Subcutaneous abdominal adipose tissue (tissue), 5 donors: ENCODE data around the gene CAMKK2.

Experiments used
- H3K27ac ChIP-seq: one replicate; pipeline ENCODE4 v1.7.0; 2013; ENCODE audit warnings: low read depth, mild to moderate bottlenecking, inconsistent platforms, low read length, moderate library complexity
- H3K27me3 ChIP-seq, 5 donors: one replicate each; pipeline ENCODE4 v1.7.0; 2013; ENCODE audit warnings: low read length in 5 of 5, inconsistent platforms in 1 of 5; ENCODE audit not compliant: control insufficient read depth in 5 of 5, insufficient read depth in 4 of 5
- H3K36me3 ChIP-seq, 5 donors: one replicate each; pipeline ENCODE4 v1.7.0; 2013; ENCODE audit warnings: low read length in 5 of 5; ENCODE audit not compliant: control insufficient read depth in 5 of 5, insufficient read depth in 5 of 5
- H3K4me1 ChIP-seq, 5 donors: one replicate each; pipeline ENCODE4 v1.7.0; 2013; ENCODE audit warnings: low read length in 5 of 5, mild to moderate bottlenecking in 3 of 5, moderate library complexity in 1 of 5; ENCODE audit not compliant: control insufficient read depth in 5 of 5, insufficient read depth in 5 of 5
- H3K4me3 ChIP-seq, 5 donors: one replicate each; pipeline ENCODE4 v1.7.0; 2013; ENCODE audit warnings: low read length in 5 of 5, low read depth in 1 of 5
- H3K9ac ChIP-seq, 5 donors: one replicate each; pipeline ENCODE4 v1.7.0; 2013; ENCODE audit warnings: low read length in 5 of 5, mild to moderate bottlenecking in 4 of 5, moderate library complexity in 3 of 5
- H3K9me3 ChIP-seq, 5 donors: one replicate each; pipeline ENCODE4 v1.7.0; 2013; ENCODE audit warnings: low read length in 5 of 5; ENCODE audit not compliant: control insufficient read depth in 5 of 5
- donor health status: healthy.
- donor health status: healthy.
- donor health status: healthy.
- donor health status: healthy.
- donor health status: healthy.

Gene CAMKK2

DNA sequence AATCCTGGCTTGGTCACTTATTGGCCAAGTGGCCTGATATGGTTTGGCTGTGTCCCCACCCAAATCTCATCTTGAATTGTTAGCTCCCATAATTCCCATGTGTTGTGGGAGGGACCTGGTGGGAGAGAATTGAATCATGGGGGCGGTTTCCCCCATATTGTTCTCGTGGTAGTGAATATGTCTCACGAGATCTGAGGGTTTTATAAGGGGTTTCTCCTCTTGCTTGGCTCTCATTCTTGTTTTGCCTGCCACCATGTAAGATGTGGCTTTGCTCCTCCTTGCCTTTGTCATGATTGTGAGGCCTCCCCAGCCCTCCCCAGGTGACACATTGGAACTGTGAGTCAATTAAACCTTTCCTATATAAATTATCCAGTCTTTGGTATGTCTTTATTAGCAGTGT lies 105.4 kb downstream of the CAMKK2 start:
- no peaks in the 10 kb centered on the region for H3K27me3 ChIP-seq
- H3K27ac ChIP-seq, result no peak overlapping the region
- peaks cover 0 to 2% (median 0%) of the 10 kb centered on the region in 5 donors for H3K9me3 ChIP-seq
- H3K4me3 ChIP-seq, result no peak overlapping the region
- H3K4me1 ChIP-seq, result peaks cover 0 to 18% (median 4%) of the 10 kb centered on the region in 5 donors
- H3K36me3 ChIP-seq, result no peaks in the 10 kb centered on the region
- H3K9ac ChIP-seq, result no peak overlapping the region

DNA sequence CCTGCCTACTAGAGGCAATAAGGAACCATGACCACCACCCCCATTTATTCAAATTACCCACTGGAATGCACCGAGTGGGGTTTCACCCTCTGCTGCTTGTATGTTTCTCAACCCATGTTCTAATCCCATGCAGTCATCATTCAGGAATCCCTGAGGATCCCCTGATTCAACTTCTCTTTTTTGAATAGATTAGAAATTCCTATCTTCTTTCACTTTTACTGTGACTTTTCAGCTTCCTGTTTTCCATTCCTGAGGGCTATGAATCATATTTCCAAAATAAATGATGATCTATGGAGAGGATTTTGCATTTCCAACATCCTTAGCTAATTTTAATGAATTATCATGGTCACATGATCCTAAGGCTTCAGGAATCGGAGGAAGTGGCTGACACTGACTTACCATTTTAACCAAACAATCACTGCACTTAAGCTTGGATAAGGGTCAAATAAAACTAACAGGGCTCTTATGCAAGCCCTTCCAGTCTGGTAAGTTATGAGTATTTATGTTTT lies 105.9 kb downstream of the CAMKK2 start:
- Histone ChIP-seq H3K27ac (no peak overlapping the region), H3K4me1 (peaks cover 0 to 18% (median 4%) of the 10 kb centered on the region in 5 donors), H3K27me3 (no peaks in the 10 kb centered on the region), H3K36me3 (no peaks in the 10 kb centered on the region), H3K9ac (peak overlapping the region in 1 of 5 donors; percentile 14), H3K4me3 (no peak overlapping the region), H3K9me3 (peaks cover 0 to 5% (median 0%) of the 10 kb centered on the region in 5 donors)

DNA sequence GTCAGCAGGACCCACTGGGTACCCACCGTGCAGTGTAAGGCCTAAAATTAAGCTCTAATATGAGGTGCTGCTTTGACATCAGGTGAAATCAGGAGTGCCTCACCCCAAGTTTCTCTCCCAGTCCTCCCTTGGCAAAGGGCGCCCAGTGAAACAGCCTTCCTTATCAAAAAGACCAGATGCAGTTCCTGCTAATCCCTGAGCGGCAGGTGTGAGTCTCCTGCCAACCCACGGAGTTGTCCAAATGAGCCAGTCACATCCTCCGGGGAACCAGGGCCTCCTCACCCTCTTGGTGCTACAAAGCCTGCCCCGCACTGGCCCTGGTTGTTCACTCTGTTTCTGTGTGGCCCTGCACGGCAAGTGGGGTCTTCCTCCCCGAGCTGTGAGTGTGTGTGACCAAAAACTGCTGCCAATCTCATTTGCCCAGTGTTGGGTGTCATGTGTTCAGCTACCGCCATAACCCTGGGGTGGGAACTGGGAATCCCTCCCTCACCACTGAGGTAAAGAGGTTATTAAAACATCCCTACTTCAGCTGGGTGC lies 106.8 kb downstream of the CAMKK2 start:
- no peak overlapping the region for H3K4me3 ChIP-seq
- H3K27me3 ChIP-seq, result no peaks in the 10 kb centered on the region
- peaks cover 0 to 5% (median 0%) of the 10 kb centered on the region in 5 donors for H3K9me3 ChIP-seq
- no peak overlapping the region for H3K9ac ChIP-seq
- H3K36me3 ChIP-seq, result peaks cover 0 to 3% (median 0%) of the 10 kb centered on the region in 5 donors
- no peak overlapping the region for H3K27ac ChIP-seq
- peaks cover 0 to 18% (median 4%) of the 10 kb centered on the region in 5 donors for H3K4me1 ChIP-seq

DNA sequence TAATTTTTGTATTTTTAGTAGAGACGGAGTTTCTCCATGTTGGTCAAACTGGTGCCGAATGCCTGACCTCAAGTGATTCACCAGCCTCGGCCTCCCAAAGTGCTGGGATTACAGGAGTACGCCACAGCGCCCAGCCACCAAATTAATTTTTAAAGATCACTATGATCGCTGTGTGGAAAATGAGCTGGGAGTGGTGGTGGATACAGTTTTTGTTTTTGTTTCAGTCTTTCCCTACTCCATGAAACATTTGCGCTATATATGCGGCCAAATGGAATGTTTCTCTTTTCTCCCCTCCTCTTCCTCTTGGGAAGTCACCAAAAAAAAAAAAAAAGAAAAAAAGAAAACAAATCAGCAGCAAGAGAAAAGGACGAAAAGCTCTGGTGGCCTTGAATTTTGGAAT lies 107.4 kb downstream of the CAMKK2 start:
- Histone ChIP-seq H3K4me1 (peaks cover 0 to 18% (median 4%) of the 10 kb centered on the region in 5 donors), H3K27me3 (no peaks in the 10 kb centered on the region), H3K9ac (no peak overlapping the region), H3K9me3 (peaks cover 0 to 5% (median 0%) of the 10 kb centered on the region in 5 donors), H3K4me3 (no peak overlapping the region), H3K36me3 (peaks cover 0 to 8% (median 0%) of the 10 kb centered on the region in 5 donors), H3K27ac (no peak overlapping the region)

DNA sequence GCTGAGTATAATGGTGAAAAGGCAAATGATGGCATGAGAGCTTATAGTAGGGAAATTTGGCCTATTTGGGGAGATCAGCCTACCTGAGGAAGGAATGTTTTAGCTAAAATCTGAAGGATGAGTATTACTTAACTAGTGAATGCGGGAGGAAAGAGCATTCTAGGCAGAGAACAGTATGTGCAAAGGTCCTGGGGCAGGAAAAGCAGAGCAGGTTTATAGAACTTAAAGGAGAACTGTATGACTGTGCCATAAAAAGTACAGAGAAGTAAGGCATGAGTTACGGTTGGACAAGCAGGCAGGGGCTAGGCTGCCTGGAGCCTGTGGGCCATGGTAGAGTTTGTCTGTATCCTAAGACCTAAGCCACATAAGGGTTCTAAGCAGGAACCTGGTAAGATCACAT lies 108.3 kb downstream of the CAMKK2 start:
- peaks cover 0 to 5% (median 0%) of the 10 kb centered on the region in 5 donors for H3K9me3 ChIP-seq
- no peak overlapping the region for H3K4me3 ChIP-seq
- peaks cover 0 to 8% (median 0%) of the 10 kb centered on the region in 5 donors for H3K36me3 ChIP-seq
- peaks cover 0 to 18% (median 4%) of the 10 kb centered on the region in 5 donors for H3K4me1 ChIP-seq
- no peaks in the 10 kb centered on the region for H3K27me3 ChIP-seq
- no peak overlapping the region for H3K27ac ChIP-seq
- H3K9ac ChIP-seq, result no peak overlapping the region
